Subcutaneous abdominal adipose tissue (tissue), 5 donors: Measurements from ENCODE around the gene OR10H5.
"Not testable (repeated sequence)": the region's sequence is repeated elsewhere in the genome, so short reads cannot be mapped to it uniquely, and the experiment has no call there.

Source experiments
- H3K27ac ChIP-seq: one replicate; pipeline ENCODE4 v1.7.0; 2013; ENCODE audit warnings: low read depth, mild to moderate bottlenecking, inconsistent platforms, low read length, moderate library complexity
- H3K27me3 ChIP-seq, 5 donors: one replicate each; pipeline ENCODE4 v1.7.0; 2013; ENCODE audit warnings: low read length in 5 of 5, inconsistent platforms in 1 of 5; ENCODE audit not compliant: control insufficient read depth in 5 of 5, insufficient read depth in 4 of 5
- H3K36me3 ChIP-seq, 5 donors: one replicate each; pipeline ENCODE4 v1.7.0; 2013; ENCODE audit warnings: low read length in 5 of 5; ENCODE audit not compliant: control insufficient read depth in 5 of 5, insufficient read depth in 5 of 5
- H3K4me1 ChIP-seq, 5 donors: one replicate each; pipeline ENCODE4 v1.7.0; 2013; ENCODE audit warnings: low read length in 5 of 5, mild to moderate bottlenecking in 3 of 5, moderate library complexity in 1 of 5; ENCODE audit not compliant: control insufficient read depth in 5 of 5, insufficient read depth in 5 of 5
- H3K4me3 ChIP-seq, 5 donors: one replicate each; pipeline ENCODE4 v1.7.0; 2013; ENCODE audit warnings: low read length in 5 of 5, low read depth in 1 of 5
- H3K9ac ChIP-seq, 5 donors: one replicate each; pipeline ENCODE4 v1.7.0; 2013; ENCODE audit warnings: low read length in 5 of 5, mild to moderate bottlenecking in 4 of 5, moderate library complexity in 3 of 5
- H3K9me3 ChIP-seq, 5 donors: one replicate each; pipeline ENCODE4 v1.7.0; 2013; ENCODE audit warnings: low read length in 5 of 5; ENCODE audit not compliant: control insufficient read depth in 5 of 5
- donor health status: healthy.
- donor health status: healthy.
- donor health status: healthy.
- donor health status: healthy.
- donor health status: healthy.

The OR10H5 gene

GRCh38 chr19:15841875-15842569 is 54.6 kb downstream of the OR10H5 start:
- no peak overlapping the region for H3K9ac ChIP-seq
- H3K4me1 ChIP-seq: peaks cover 0 to 5% (median 4%) of the 10 kb centered on the region in 5 donors
- no peaks in the 10 kb centered on the region for H3K36me3 ChIP-seq
- no peak overlapping the region for H3K27ac ChIP-seq
- H3K27me3 ChIP-seq: no peaks in the 10 kb centered on the region
- H3K4me3 ChIP-seq: no peak overlapping the region
- no peaks in the 10 kb centered on the region for H3K9me3 ChIP-seq

GRCh38 chr19:15843203-15843893 is 55.9 kb downstream of the OR10H5 start:
- Histone ChIP-seq H3K9me3 (no peaks in the 10 kb centered on the region), H3K27ac (no peak overlapping the region), H3K4me3 (no peak overlapping the region), H3K4me1 (no peaks in the 10 kb centered on the region), H3K36me3 (no peaks in the 10 kb centered on the region), H3K27me3 (no peaks in the 10 kb centered on the region), H3K9ac (no peak overlapping the region)

- not testable (repeated sequence) for H3K9me3 ChIP-seq, H3K36me3 ChIP-seq, H3K4me1 ChIP-seq, H3K27me3 ChIP-seq, H3K27ac ChIP-seq, H3K9ac ChIP-seq, H3K4me3 ChIP-seq
Observed at GRCh38 chr19:15843894-15844222, 56.4 kb downstream of the OR10H5 start.

- no peak overlapping the region for H3K27ac ChIP-seq
- no peaks in the 10 kb centered on the region for H3K4me1 ChIP-seq
- no peaks in the 10 kb centered on the region for H3K36me3 ChIP-seq
- H3K4me3 ChIP-seq: no peak overlapping the region
- H3K27me3 ChIP-seq: no peaks in the 10 kb centered on the region
- no peaks in the 10 kb centered on the region for H3K9me3 ChIP-seq
- H3K9ac ChIP-seq: no peak overlapping the region
Observed at GRCh38 chr19:15846923-15847322, 59.5 kb downstream of the OR10H5 start.

GRCh38 chr19:15850385-15850784 is 62.9 kb downstream of the OR10H5 start:
- Histone ChIP-seq H3K27me3 (peaks cover 0 to 4% (median 0%) of the 10 kb centered on the region in 5 donors), H3K9ac (no peak overlapping the region), H3K4me1 (no peaks in the 10 kb centered on the region), H3K36me3 (no peaks in the 10 kb centered on the region), H3K27ac (no peak overlapping the region), H3K9me3 (peaks cover 0 to 4% (median 0%) of the 10 kb centered on the region in 5 donors), H3K4me3 (no peak overlapping the region)
